ENCODE data around the gene RALGAPA1. TPM values are rescaled to one million over a fixed set of nuclear protein-coding genes. Genes with fewer than 3 reads are reported as not detected.

The RALGAPA1 gene
- total and polyA plus RNA-seq, 9 of the 15 experiments (the other 6 are each of a cell fraction or from before 2014, with no cell fraction given) = 2.5 to 16.3 (median 6.2) TPM

- TF ChIP-seq, protein P1, sequence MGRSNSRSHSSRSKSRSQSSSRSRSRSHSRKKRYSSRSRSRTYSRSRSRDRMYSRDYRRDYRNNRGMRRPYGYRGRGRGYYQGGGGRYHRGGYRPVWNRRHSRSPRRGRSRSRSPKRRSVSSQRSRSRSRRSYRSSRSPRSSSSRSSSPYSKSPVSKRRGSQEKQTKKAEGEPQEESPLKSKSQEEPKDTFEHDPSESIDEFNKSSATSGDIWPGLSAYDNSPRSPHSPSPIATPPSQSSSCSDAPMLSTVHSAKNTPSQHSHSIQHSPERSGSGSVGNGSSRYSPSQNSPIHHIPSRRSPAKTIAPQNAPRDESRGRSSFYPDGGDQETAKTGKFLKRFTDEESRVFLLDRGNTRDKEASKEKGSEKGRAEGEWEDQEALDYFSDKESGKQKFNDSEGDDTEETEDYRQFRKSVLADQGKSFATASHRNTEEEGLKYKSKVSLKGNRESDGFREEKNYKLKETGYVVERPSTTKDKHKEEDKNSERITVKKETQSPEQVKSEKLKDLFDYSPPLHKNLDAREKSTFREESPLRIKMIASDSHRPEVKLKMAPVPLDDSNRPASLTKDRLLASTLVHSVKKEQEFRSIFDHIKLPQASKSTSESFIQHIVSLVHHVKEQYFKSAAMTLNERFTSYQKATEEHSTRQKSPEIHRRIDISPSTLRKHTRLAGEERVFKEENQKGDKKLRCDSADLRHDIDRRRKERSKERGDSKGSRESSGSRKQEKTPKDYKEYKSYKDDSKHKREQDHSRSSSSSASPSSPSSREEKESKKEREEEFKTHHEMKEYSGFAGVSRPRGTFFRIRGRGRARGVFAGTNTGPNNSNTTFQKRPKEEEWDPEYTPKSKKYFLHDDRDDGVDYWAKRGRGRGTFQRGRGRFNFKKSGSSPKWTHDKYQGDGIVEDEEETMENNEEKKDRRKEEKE (IDR thresholded peaks at IDR 0.05; ENCODE audit: borderline replicate concordance in 1 of 2, control insufficient read depth in 1 of 2, low read depth in 2 of 2, low read length in 1 of 2) = no peak
- TF ChIP-seq, protein P2, sequence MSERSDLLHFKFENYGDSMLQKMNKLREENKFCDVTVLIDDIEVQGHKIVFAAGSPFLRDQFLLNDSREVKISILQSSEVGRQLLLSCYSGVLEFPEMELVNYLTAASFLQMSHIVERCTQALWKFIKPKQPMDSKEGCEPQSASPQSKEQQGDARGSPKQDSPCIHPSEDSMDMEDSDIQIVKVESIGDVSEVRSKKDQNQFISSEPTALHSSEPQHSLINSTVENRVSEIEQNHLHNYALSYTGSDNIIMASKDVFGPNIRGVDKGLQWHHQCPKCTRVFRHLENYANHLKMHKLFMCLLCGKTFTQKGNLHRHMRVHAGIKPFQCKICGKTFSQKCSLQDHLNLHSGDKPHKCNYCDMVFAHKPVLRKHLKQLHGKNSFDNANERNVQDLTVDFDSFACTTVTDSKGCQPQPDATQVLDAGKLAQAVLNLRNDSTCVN (CRISPR knock-in tag; IDR thresholded peaks at IDR 0.05) = no peak
- TF ChIP-seq ZNF75A (CRISPR knock-in tag; IDR thresholded peaks at IDR 0.05) (no peak), SMAD1 (IDR thresholded peaks at IDR 0.05; ENCODE audit: low read depth, low read length, partially characterized antibody) (no peak), NR0B1 (IDR thresholded peaks at IDR 0.05; ENCODE audit: partially characterized antibody) (no peak), FOS (IDR thresholded peaks at IDR 0.05; ENCODE audit: extremely low read depth, insufficient read length) (no peak), PCBP2 (IDR thresholded peaks at IDR 0.05; ENCODE audit: low read depth, low read length, poor library complexity, severe bottlenecking) (no peak), ZNF778 (CRISPR knock-in tag; IDR thresholded peaks at IDR 0.05) (no peak), NEUROD1 (IDR thresholded peaks at IDR 0.05; ENCODE audit: borderline replicate concordance, low read depth, low read length, partially characterized antibody) (no peak), DNMT1 (IDR thresholded peaks at IDR 0.05) (no peak), ZNF57 (CRISPR knock-in tag; IDR thresholded peaks at IDR 0.05) (no peak), ETV5 (CRISPR knock-in tag; IDR thresholded peaks at IDR 0.05; ENCODE audit: low read depth) (peak; percentile 96), ZFP30 (CRISPR knock-in tag; IDR thresholded peaks at IDR 0.05; ENCODE audit: borderline replicate concordance) (no peak), KLF6 (CRISPR knock-in tag; IDR thresholded peaks at IDR 0.05; ENCODE audit: borderline replicate concordance) (no peak), SMAD4 (CRISPR knock-in tag; conservative IDR thresholded peaks at IDR 0.05) (peak; percentile 71), ZNF311 (CRISPR knock-in tag; IDR thresholded peaks at IDR 0.05) (peak; percentile 68; the same call in 1 of the 2 replicates), ZBTB11 (CRISPR knock-in tag; IDR thresholded peaks at IDR 0.05) (peak in 1 of 3 experiments; percentile 74; a peak in 2 of 6 replicates), HDAC8 (tag; IDR thresholded peaks at IDR 0.05) (0 out of 2 replicates have a peak, but pooled peaks have one; percentile 67)
Measured at GRCh38 chr14:35534873-35535482, 274.1 kb downstream of the RALGAPA1 start (continued).

All from K562 (cell line).